HG03025 (cell line): Measurements from ENCODE around the gene AP2S1.
"Not testable (repeated sequence)": the region's sequence is repeated elsewhere in the genome, so short reads cannot be mapped to it uniquely, and the experiment has no call there.

Experiments
- ATAC-seq: cut with Tn5 transposase; IDR thresholded peaks from one replicate; pipeline ENCODE4 v1.9.1; 2021; ENCODE audit warnings: mild to moderate bottlenecking, moderate library complexity; ENCODE audit not compliant: unreplicated experiment, low FRiP score

The AP2S1 gene

DNA sequence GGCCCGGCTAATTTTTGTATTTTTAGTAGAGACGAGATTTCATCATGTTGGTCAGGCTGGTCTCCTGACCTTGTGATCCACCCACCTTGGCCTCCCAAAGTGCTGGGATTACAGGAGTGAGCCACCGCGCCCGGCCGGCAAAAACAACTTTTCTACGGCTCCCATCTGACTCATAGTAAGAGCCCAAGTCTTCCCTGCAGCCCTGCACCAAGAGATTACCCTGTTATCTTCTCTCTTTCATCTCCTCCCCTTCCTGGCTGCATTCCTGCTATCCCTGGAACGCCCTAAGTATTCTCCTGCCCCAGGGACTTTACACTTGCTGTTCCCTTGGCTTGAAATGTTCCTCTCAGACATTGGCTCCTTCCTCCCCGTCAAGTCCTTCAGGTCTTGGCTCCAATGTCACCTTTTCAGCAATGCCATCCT lies 6.6 kb downstream of the AP2S1 start:
- no peak for ATAC-seq

DNA sequence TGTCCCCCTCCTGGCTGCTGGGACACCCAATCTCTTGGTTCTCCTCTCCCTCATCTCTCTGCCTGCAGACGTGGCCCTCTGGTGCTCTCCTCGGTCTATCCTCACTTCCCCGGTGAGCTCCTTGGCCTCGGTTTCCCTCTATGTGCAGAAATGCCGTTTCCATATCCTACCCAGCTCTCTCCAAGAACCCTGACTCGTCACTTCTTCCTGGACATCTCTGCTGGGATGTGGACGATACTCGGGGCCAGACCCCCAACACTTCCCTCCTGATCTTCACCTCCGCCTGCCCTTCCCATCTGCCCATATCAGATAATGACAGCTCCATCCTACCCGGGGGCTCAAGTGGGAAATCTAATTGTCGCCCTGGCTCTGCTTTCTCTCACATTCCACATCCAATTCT lies 7.9 kb downstream of the AP2S1 start:
- ATAC-seq = no peak

DNA sequence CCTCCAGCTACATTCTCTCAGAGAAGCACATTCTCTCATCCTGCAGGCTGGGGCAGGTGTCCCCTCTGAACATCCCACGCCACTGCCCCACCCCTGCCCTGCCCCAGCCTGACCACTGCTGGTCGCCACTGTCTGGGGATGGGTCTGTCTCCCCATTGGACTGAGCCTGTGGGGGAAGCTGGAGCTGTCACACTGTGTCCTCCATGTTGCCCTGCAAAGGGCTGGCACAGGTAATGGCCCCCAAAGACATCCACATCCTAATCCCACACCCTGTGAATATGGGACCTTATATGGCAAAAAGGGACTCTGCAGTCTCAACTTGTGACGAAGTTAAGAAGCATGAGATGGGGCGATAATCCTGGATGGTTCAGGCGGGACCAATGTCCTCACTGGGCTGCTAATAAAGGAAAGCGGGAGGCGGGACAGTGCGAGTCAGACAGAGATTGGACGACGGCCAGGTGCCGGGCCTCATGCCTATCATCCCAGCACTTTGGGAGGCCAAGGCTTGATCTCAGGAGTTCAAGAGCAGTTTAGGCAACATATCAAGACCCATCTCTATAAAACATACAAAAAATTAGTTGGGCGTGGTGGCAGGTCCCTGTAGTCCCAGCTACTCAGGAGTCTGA lies 9.1 kb downstream of the AP2S1 start:
- ATAC-seq = no peak

DNA sequence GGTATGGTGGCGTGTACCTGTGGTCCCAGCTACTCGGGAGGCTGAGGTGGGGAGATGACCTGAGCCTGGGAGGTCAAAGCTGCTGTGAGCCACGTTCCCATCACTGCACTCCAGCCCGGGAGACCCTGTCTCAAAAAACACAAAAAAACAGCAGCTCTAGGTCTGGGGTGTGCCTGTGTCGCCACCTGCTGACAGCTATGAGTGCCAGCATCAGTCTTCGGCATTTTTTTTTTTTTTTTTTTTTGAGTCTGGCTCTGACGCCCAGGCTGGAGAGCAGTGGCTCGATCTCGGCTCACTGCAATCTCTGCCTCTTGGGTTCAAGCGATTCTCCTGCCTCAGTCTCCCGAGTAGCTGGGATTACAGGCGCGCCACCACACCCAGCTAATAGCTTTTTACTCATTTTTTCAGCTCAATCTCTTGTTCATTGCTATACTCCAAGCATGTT lies 10.1 kb downstream of the AP2S1 start:
- no peak for ATAC-seq

DNA sequence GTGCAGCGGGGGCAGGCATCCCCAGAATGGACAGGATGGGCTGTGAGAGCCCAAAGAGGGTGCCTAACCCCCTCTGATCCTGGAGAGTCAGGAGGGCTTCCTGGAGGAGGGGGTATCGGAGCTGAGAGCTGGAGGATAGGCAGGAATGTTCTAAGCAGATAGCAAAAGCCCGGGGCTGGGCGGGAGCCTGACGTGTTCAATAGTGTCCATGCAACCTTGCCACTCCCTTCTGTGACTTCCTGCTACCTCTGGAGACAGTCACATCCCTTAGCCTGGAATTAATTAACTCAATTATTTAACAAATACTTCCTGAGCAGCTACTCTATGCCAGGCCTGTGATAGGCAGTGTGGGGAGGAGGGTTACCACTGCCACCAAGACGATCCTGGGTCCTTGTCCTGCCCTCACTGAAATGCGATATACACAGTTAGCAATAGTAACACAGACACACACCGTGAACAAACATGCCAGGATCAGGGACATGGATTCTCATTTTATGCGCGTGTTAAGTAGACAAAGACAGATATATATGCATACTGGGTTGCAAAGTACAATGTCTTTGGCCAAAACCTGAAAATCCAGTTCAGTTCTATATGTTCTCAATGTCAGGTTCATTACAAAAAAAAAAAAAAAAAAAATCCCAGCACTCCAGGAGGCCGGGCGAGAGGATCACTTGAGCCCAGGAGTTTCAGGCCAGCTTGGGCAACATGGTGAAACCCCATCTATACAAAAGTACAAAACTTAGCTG lies 10.7 kb downstream of the AP2S1 start:
- no peak for ATAC-seq

DNA sequence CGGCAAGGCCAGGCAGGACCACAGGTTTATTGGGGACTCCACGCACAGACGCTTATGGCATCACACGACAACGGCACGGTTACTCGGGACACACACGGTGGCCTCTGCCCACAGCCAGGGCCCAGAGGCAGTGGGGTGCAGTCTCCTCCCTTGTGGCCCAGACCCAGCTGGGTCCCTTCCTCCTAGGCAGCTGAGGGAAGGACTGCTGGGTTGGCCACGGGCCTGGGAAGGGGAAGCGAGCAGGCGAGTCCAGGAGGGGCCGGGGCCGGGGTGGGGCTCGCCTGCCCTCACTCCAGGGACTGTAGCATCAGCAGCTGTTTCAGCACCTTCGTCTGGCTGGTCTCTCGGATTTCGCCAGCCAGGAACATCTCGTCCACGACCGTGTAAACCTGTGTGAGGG lies 12.5 kb downstream of the AP2S1 start:
- ATAC-seq = no peak

DNA sequence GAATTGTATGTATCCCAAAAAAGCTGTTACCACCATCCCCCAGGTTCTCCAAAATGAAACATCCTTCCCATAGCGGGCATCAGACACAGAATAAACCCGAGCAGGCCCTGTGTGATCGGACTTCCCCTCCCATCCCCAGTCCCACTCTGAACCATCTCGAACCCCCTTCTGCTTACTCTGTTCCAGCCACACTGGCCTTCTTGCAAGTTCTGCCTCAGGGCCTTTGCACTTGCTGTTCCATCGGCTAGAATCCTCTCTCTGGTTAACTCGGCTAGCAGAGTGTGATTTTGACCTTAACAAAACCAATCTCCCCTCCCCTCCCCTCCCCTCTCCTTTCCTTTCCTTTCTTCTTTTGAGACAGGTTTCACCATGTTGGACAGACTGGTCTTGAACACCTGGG lies 15.7 kb downstream of the AP2S1 start:
- ATAC-seq = no peak

DNA sequence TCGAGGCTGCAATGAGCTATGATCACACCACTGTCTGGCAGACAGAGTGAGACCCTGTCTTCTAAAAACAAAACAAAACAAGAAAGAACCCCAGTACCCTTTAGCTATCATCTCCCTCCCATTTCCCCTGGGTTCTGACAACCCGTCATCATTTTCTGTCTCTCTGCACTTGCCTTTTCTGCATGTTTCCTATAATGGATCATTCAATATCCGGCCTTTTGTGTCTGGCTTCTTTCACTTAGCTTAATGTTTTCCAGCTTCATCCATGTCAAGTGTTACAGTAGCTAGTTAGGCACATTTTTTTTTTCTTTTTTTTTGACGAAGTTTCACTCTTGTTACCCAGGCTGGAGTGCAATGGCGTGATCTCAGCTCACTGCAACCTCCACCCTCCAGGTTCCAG lies 16.5 kb downstream of the AP2S1 start:
- no peak for ATAC-seq

DNA sequence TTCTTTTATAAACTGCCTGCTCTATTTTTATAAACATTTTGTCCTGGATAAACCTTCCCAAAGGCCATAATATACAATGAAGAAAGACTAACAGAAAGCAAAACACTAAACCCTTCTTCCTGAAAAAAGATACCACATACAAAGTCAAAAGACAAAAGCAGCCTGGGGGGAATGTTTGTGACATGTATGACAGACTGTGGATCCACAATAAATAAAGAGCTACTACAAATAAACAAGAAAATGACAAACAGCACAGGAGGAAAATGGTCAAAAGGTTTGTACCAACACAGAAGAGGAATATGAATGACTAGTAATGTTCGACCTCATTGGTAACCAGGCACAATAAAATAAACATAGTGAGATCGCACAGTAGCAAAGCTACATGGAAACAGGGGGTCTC lies 19.8 kb downstream of the AP2S1 start:
- no peak for ATAC-seq

DNA sequence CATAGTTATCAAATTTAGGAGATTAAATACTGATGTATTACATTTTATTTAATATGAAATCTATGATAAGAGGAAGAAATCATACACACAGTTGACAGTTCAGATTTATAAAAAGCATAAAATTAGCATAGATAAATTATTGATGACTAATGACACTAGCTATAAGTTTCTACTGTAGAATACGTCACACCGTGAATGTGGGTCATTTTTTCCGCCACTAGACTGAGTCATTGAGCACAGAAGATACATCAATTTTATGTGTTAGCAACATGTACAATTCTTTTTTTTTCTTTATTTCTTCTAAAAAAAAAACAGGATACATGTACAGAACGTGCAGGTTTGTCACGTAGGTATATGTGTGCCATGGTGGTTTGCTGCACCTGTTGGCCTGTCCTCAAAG lies 22.2 kb downstream of the AP2S1 start:
- ATAC-seq = no peak

DNA sequence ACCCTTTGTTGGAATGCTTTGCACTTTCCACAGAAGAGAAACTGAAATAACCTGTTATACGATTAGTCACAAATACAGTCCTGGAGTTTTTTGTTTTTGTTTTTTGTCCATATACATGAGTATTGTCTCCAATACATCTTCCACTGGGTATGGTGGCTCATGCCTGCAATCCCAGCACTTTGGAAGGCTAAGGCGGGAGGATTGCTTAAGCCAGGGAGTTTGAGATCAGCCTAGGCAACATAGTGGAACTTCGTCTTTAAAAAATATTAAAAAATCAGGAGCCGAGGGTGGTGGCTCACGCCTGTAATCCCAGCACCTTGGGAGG lies 25.0 kb downstream of the AP2S1 start:
- ATAC-seq = no peak

DNA sequence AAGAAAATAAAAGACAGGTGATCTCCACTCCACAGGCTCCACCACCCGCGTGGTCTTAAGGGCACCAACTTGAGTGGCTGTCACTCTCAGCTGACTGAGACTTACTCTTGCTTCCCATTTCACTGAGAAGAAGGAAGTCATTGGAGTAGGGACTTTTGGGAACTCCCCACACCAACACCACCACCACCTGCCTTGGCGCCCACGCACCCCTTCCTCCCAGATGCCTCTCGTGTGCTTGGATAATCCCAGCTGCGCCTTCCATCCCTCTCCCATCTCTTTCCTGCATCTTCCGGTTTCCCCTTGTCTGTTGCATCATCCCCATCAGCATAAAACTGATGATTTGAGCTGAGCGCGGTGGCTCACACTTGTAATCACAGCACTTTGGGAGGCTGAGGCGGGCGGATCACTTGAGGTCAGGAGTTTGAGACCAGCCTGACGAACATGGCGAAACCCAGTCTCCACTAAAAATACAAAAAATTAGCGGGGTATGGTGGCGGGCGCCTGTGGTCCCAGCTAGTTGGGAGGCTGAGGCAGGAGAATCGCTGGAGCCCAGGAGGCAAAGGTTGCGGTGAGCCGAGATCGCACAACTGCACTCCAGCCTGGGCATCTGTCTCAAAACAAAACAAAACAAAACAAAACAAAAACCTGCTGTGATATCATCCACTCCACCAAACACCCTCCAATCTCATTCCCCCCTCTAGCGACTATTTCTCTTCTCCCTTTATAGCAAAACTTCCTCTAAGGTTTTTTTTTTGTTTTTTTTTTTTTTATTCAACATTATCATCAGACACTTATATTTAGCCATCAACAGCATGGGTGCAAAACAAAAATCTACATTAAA lies 25.5 kb downstream of the AP2S1 start:
- no peak for ATAC-seq

DNA sequence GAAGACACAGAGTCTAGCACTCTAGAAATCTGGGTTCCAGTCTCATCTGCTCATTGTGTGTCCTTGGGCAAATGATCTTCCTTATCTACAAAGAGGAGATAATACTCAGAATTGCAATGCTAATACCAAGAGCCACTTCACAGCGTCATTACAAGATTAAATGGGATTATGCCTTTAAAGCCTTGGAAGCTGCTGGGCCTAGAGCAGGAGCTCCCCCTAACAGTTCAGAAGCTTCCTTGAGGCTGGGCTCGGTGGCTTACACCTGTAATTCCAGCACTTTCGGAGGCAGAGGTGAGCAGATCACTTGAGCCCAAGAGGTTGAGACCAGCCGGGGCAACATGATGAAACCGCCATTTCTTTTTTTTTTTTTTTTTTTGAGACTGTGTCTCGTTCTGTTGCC lies 27.6 kb downstream of the AP2S1 start:
- ATAC-seq = no peak

DNA sequence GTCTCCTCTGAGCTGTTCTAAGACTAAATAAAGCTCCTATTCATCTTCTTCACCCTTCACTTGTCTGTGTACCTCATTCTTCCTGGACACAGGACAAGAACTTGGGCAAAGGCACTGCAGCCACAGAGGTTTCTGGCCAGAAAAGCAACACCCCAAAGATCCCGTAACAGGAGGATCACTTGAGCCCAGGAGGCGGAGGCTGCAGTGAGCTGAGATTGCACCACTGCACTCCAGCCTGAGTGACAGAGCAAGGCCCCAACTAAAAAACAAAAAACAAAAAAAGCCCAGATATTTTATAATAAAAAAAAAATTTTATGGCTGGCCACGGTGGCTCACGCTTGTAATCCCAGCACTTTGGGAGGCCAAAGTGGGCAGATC lies 28.2 kb downstream of the AP2S1 start:
- not testable (repeated sequence) for ATAC-seq

DNA sequence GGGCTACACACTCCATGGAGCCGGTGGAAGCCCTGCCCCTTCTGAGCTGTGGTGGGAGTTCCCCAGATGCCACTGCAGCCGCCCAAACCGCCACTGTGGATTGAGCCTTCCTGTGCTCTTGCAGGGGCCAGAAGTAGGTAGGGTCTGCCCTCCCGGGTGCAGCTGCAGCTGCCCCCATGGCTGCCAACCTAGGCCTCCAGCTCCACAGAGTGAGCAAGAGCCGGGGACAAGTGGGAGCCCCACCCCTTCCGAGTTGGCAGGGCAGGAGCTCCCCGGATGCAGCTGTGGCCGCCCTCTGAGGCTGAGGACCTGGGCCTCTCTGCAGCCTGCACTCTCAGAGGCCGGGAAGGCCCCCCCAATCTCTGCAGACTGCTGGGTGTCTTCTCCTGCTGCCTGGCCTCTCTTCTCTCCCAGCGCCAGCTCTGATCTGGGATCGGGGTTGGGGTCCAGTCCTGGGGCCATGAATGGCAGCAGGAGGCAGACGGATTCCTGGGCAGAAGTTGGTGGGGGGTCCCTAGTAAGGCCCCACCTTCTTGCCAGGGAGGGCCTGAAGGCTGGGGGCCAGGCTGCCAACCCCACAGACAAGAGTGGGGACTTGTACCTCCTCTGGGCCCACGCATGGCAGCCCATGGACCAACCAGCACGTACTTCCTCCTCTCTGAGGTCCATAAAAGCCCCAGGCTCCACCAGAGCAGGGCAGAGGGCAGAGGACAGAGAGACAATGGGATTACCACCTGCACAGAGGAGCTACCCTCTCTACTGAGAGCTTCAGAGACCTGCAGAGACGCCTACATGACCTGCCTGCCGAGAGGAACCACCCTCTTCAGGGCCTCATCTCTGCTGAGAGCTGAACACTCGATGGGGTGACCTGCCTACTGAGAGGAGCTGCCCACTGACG lies 28.9 kb downstream of the AP2S1 start:
- peak; percentile 33 for ATAC-seq

DNA sequence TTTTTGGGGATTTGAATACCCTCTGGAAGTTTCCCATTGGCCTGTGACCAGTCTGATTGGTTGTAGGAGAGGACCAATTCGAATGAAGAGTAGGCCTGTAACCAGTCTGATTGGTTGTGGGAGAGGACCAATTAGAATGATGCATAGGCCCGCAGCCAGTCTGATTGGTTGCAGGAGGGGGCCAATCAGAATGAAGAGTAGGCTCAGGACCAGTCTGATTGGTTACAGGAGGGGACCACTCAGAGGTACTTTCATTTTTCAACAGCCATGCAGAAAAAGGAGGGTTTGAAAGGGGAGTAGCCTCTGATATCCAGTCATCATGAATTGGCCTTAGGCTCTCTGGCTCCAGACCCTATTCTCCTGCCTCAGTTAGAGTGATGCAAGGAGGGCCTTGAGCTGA lies 31.8 kb downstream of the AP2S1 start:
- ATAC-seq = no peak

DNA sequence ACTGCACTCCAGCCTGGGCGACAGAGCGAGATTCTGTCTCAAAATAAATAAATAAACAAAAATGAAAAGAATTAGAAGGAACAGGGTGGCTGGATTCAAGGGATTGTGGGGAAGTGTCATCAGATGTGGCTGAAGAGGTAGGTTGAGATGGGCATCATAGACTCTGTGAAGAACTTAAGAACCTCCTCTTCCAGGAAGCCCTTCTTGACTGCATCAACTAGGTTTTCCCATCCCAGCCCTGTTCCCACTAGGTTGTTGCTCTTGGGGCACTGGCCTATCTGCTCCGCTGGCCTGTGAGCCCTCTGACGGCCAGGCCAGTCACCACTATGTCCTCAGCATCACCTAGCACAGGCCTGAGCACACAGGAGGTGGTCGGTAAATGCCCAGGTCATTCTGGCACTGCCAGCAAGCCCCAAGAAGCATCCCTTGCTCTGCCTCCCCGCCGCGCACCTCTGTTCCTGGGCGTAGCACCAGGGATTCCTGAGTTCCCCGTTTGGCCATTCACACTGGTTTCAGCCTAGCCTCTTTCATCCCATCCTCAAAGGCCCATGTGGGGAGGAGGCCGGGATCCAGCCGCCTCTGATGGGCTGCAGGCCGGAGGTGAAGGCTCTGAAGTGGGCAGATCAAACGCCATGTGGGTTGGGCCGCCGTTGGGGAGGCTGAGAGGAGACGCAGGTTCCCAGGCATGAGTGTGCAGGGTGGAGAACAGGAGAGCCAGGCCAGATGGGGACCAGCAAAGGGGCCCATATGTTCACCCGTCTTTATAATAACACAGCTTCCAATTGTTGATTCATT lies 34.6 kb downstream of the AP2S1 start:
- ATAC-seq = no peak

DNA sequence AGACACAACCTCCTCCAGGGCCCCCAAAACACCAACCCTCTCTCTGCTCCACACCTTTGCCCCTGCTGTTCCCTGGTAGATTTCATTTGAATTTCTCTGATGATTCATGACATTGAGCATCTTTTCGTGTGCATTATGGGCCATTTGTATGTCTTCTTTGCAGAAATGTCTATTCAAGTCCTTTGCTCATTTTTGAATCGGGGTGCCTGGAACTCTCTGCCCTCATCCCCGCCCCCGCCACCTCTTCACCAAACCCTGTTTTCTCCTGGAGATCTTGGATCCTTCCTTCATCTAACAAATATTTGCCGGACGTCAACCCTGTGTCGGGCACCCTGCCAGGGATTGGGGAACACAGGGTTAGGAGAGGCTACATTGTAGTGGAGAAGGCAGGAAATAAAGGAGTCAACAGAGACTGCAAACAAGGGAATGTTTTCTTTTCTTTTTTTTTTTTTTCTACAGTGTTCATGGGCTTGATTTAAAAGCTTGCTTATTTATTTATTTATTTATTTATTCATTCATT lies 36.7 kb downstream of the AP2S1 start:
- ATAC-seq = no peak

DNA sequence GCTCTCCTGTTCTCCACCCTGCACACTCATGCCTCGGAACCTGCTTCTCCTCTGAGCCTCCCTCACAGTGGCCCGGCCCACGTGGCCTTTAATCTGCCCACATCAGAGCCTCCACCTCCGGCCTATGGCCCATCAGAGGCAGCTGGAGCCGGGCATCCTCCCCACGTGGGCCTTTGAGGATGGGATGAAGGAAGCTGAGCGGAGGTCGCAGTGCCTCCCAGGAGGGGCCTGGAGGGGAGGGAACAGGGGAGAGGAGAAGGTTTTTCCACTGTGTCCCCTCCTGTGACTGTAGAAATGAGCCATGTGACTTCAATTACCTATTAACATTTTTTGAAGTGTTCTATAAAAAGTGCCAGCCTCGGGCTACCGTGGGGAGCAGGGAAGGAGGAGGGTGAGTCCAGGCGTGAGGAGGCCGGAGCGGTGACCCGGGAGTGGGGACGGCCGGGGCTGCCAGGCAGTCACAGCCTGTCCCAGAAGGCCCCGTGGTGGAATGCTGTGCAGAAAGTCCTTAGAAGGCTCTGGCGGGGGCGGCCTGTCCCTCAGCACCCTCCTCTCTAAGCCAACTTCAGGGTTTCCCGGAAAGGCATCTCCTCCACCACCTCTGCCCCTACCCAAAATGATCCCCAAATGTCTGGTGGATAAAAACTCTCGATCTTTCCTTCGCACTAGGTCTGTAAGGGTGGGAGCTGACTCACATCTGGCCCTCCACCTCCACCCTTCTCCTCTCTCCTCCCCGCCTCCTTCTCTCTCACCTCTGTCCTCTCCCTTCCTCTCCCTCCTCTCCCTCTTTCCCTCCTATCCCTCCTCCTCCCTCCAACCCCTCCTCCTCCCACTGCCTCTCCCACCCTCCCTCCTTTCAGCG lies 37.4 kb downstream of the AP2S1 start:
- no peak for ATAC-seq
